Neural cell (in vitro differentiated cells): ENCODE results near the gene KEL. TPM values are rescaled to one million over a fixed set of nuclear protein-coding genes. Genes with fewer than 3 reads are reported as not detected.

Experiments
- H2AFZ ChIP-seq: fragments of 200-600, 300-800 bp; sonication (generic), shearing (Covaris generic); 2 replicates; pipeline ENCODE4 v1.6.0; 2014; ENCODE audit warnings: low read depth, mild to moderate bottlenecking, antibody characterized with exemption, low read length, moderate library complexity
- H3F3A ChIP-seq: fragments of 200-600 bp; shearing (Covaris generic); 2 replicates; pipeline ENCODE4 v1.6.1; 2016; ENCODE audit warnings: mild to moderate bottlenecking, moderate library complexity, mixed read lengths, antibody characterized with exemption, low read length; ENCODE audit not compliant: insufficient read depth, poor library complexity, severe bottlenecking
- H3K27ac ChIP-seq: fragments of 200-600, 300-800 bp; sonication (generic), shearing (Covaris generic); 2 replicates; pipeline ENCODE4 v1.5.1; 2014; ENCODE audit warnings: mild to moderate bottlenecking, low read length, moderate library complexity
- H3K27me3 ChIP-seq: fragments of 300-800, 200-600 bp; sonication (generic), shearing (Covaris generic); 2 replicates; pipeline ENCODE4 v1.6.0; 2014; ENCODE audit warnings: mild to moderate bottlenecking, low read depth, low read length, moderate library complexity; ENCODE audit not compliant: insufficient read depth
- H3K36me3 ChIP-seq: fragments of 300-800, 200-600 bp; sonication (generic), shearing (Covaris generic); 2 replicates; pipeline ENCODE4 v1.5.1; 2014; ENCODE audit warnings: mild to moderate bottlenecking, antibody characterized with exemption, low read length, moderate library complexity; ENCODE audit not compliant: insufficient read depth
- H3K4me2 ChIP-seq: fragments of 300-800, 200-600 bp; sonication (generic), shearing (Covaris generic); 2 replicates; pipeline ENCODE4 v1.6.0; 2014; ENCODE audit warnings: mild to moderate bottlenecking, low read length
- H3K4me3 ChIP-seq: fragments of 300-800, 200-600 bp; sonication (generic), shearing (Covaris generic); 2 replicates; pipeline ENCODE4 v1.5.1; 2014; ENCODE audit warnings: mild to moderate bottlenecking, low read length, moderate library complexity
- H3K79me2 ChIP-seq: fragments of 200-600 bp; shearing (Covaris generic); replicated peaks from 2 replicates; pipeline ENCODE4 v1.6.0; 2014; ENCODE audit warnings: mild to moderate bottlenecking, low read length, moderate library complexity; ENCODE audit not compliant: insufficient read depth
- H3K9ac ChIP-seq: fragments of 300-800, 200-600 bp; sonication (generic), shearing (Covaris generic); 2 replicates; pipeline ENCODE4 v1.6.1; 2016; ENCODE audit warnings: mild to moderate bottlenecking, low read length, mixed read lengths
- H3K9me2 ChIP-seq: fragments of 200-600 bp; shearing (Covaris generic); 2 replicates; pipeline ENCODE4 v1.6.1; 2016; ENCODE audit warnings: mild to moderate bottlenecking, low read length, mixed read lengths; ENCODE audit not compliant: insufficient read depth
- H3K9me3 ChIP-seq: fragments of 200-600, 300-800 bp; sonication (generic), shearing (Covaris generic); 2 replicates; pipeline ENCODE4 v1.6.1; 2016; ENCODE audit warnings: mild to moderate bottlenecking, mixed run types, low read length, moderate library complexity, mixed read lengths
- H4K20me1 ChIP-seq: fragments of 200-600 bp; shearing (Covaris generic); 2 replicates; pipeline ENCODE4 v1.6.1; 2016; ENCODE audit warnings: mild to moderate bottlenecking, mixed run types; ENCODE audit not compliant: insufficient read depth
- EP300 ChIP-seq: fragments of 450-650 bp; conservative IDR thresholded peaks from 2 replicates; pipeline ENCODE4 v1.6.1; 2014; ENCODE audit warnings: antibody characterized with exemption, mild to moderate bottlenecking, moderate library complexity; ENCODE audit not compliant: poor library complexity, severe bottlenecking
- EZH2 ChIP-seq: fragments of 200-600, 300-800 bp; shearing (Covaris generic), sonication (generic); IDR thresholded peaks from 2 replicates; pipeline ENCODE4 v1.6.1; 2014; ENCODE audit warnings: antibody characterized with exemption, low read length, borderline replicate concordance, mild to moderate bottlenecking; ENCODE audit not compliant: insufficient read depth, poor library complexity, severe bottlenecking
- MXI1 ChIP-seq: fragments of 450-650 bp; conservative IDR thresholded peaks from 2 replicates; pipeline ENCODE4 v1.6.1; 2014; ENCODE audit warnings: antibody characterized with exemption, mild to moderate bottlenecking; ENCODE audit not compliant: poor library complexity, severe bottlenecking
- POLR2AphosphoS5 ChIP-seq: IDR thresholded peaks from 2 replicates; pipeline ENCODE4 v1.6.1; 2012
- RAD21 ChIP-seq: fragments of 450-650 bp; conservative IDR thresholded peaks from 2 replicates; pipeline ENCODE4 v1.6.1; 2014; ENCODE audit warnings: antibody characterized with exemption, mild to moderate bottlenecking, moderate library complexity
- TAF1 ChIP-seq: IDR thresholded peaks from 2 replicates; pipeline ENCODE4 v1.6.1; 2012; ENCODE audit warnings: low read depth
- polyA plus RNA-seq: library from polyadenylated mRNA; depleted of rRNA; stranded (reverse); fragments of >200 nt; gene quantifications from 2 replicates; pipeline ENCODE4 v1.2.3, GENCODE V29; 2014
- TF ChIP-seq, protein P1 (sequence below): fragments of 450-650 bp; IDR thresholded peaks from 2 replicates; pipeline ENCODE4 v1.5.1; 2014; ENCODE audit warnings: antibody characterized with exemption, mild to moderate bottlenecking, moderate library complexity; ENCODE audit not compliant: poor library complexity, severe bottlenecking
- TF ChIP-seq, protein P2 (sequence below): IDR thresholded peaks from 2 replicates; pipeline ENCODE4 v1.6.1; 2012; ENCODE audit warnings: borderline replicate concordance

KEL gene
- polyA plus RNA-seq, 1 donor from 2014 or later = 2.2 TPM

DNA sequence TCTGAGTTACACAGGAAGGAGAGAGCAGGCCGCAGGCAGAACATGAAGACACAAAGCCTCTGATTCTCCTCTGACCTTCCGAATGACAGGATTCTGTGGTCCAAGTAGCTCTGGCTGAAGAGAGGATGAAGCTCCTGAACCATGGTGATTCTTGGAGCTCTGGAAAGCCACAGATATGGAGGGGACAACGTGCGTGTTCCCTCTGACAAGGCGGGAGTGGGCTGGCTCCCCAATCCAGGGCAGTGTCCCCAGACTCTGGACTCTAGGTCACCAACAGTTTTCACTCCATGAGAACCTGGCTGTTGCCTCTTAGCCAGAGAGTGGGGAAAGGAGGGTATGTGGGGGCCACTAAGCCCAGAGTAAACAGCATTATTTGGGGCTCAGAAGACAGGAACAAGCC, 69.2 kb downstream of the KEL start:
- Histone ChIP-seq H4K20me1 (no peaks in the 10 kb centered on the region), H3K27me3 (no peaks in the 10 kb centered on the region), H3K9ac (no peak overlapping the region), H3K4me2 (no peak overlapping the region), H2AFZ (no peak overlapping the region), H3K79me2 (no peaks in the 10 kb centered on the region), H3K27ac (no peak overlapping the region), H3K4me3 (no peak overlapping the region), H3K36me3 (no peaks in the 10 kb centered on the region), H3F3A (no peaks in the 10 kb centered on the region), H3K9me2 (no peaks in the 10 kb centered on the region), H3K9me3 (no peaks in the 10 kb centered on the region)
- TF ChIP-seq TAF1 (no peak), EP300 (no peak)

DNA sequence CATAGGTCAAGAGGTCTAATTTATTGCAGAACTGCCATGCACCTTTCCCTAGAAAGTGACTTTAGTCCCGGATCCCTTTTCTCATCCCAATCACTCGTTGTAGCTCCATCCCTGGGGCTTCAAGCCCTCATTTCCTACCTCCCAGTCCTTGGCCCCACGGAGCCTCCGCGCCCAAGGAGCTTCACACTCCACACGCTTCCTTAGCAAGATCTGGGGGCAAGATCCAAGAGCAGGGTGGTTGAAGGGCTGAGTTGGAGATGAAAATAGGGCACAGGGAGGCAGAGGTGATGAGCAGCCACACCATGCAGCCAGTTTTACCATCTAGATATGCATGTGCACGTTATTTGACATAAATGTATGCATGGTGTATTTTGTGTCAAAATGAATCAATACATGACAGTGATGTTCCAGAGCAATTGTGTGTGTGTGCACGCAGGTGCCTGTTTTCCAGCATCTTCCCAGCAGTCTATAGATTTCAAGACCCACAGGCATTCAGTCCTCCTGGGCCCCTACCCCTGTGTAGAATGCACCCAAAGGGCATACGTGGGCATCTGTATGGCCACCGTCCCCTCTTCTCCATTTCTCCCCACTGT, 70.6 kb downstream of the KEL start:
- no peaks in the 10 kb centered on the region for H3K9me3 ChIP-seq
- H3K9me2 ChIP-seq = no peaks in the 10 kb centered on the region
- H3K9ac ChIP-seq = no peak overlapping the region
- no peaks in the 10 kb centered on the region for H3K79me2 ChIP-seq
- peak overlapping the region; percentile 32 for H3K27ac ChIP-seq
- H3K27me3 ChIP-seq = no peaks in the 10 kb centered on the region
- no peaks in the 10 kb centered on the region for H3K36me3 ChIP-seq
- H2AFZ ChIP-seq = no peak overlapping the region
- peak overlapping the region; percentile 12 for H3K4me3 ChIP-seq
- H3F3A ChIP-seq = no peaks in the 10 kb centered on the region
- no peak overlapping the region for H3K4me2 ChIP-seq
- no peaks in the 10 kb centered on the region for H4K20me1 ChIP-seq
- TF ChIP-seq, protein P1, sequence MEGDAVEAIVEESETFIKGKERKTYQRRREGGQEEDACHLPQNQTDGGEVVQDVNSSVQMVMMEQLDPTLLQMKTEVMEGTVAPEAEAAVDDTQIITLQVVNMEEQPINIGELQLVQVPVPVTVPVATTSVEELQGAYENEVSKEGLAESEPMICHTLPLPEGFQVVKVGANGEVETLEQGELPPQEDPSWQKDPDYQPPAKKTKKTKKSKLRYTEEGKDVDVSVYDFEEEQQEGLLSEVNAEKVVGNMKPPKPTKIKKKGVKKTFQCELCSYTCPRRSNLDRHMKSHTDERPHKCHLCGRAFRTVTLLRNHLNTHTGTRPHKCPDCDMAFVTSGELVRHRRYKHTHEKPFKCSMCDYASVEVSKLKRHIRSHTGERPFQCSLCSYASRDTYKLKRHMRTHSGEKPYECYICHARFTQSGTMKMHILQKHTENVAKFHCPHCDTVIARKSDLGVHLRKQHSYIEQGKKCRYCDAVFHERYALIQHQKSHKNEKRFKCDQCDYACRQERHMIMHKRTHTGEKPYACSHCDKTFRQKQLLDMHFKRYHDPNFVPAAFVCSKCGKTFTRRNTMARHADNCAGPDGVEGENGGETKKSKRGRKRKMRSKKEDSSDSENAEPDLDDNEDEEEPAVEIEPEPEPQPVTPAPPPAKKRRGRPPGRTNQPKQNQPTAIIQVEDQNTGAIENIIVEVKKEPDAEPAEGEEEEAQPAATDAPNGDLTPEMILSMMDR = no peak
- no peak for TF ChIP-seq MXI1
- TF ChIP-seq, protein P2, sequence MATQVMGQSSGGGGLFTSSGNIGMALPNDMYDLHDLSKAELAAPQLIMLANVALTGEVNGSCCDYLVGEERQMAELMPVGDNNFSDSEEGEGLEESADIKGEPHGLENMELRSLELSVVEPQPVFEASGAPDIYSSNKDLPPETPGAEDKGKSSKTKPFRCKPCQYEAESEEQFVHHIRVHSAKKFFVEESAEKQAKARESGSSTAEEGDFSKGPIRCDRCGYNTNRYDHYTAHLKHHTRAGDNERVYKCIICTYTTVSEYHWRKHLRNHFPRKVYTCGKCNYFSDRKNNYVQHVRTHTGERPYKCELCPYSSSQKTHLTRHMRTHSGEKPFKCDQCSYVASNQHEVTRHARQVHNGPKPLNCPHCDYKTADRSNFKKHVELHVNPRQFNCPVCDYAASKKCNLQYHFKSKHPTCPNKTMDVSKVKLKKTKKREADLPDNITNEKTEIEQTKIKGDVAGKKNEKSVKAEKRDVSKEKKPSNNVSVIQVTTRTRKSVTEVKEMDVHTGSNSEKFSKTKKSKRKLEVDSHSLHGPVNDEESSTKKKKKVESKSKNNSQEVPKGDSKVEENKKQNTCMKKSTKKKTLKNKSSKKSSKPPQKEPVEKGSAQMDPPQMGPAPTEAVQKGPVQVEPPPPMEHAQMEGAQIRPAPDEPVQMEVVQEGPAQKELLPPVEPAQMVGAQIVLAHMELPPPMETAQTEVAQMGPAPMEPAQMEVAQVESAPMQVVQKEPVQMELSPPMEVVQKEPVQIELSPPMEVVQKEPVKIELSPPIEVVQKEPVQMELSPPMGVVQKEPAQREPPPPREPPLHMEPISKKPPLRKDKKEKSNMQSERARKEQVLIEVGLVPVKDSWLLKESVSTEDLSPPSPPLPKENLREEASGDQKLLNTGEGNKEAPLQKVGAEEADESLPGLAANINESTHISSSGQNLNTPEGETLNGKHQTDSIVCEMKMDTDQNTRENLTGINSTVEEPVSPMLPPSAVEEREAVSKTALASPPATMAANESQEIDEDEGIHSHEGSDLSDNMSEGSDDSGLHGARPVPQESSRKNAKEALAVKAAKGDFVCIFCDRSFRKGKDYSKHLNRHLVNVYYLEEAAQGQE = no peak
- peak; percentile 85 for TF ChIP-seq EP300
- TF ChIP-seq EZH2 = no peak
- peak; percentile 72 for TF ChIP-seq POLR2AphosphoS5
- TF ChIP-seq TAF1 = no peak
- no peak for TF ChIP-seq RAD21

Other genes starting within 250 kb of the KEL start
- gene PRSS1, start 212.9 kb downstream of the KEL start, polyA plus RNA-seq = not detected in 2 replicates
- gene PRSS2, start 191.4 kb downstream of the KEL start, polyA plus RNA-seq = not detected in 2 replicates
- 14.8 and 25.3 TPM in 2 replicates for gene EPHB6, start 107.3 kb downstream of the KEL start, polyA plus RNA-seq
- 0.30 and 0.38 TPM in 2 replicates for gene TRPV6, start 76.6 kb downstream of the KEL start, polyA plus RNA-seq
- gene TRPV5, start 28.6 kb downstream of the KEL start, polyA plus RNA-seq = 0.52 TPM in 1 of 2 replicates, not detected in the other
- gene LLCFC1, start 22.9 kb downstream of the KEL start, polyA plus RNA-seq = not detected in 2 replicates
- not detected in 2 replicates for gene OR9A2, start 64.8 kb upstream of the KEL start, polyA plus RNA-seq
- not detected in 2 replicates for gene OR6V1, start 90.0 kb upstream of the KEL start, polyA plus RNA-seq
- not detected in 2 replicates for gene PIP, start 169.7 kb upstream of the KEL start, polyA plus RNA-seq
- gene TAS2R39, start 221.1 kb upstream of the KEL start, polyA plus RNA-seq = not detected in 2 replicates